ENCODE results near the gene MAGEB3.

DNA sequence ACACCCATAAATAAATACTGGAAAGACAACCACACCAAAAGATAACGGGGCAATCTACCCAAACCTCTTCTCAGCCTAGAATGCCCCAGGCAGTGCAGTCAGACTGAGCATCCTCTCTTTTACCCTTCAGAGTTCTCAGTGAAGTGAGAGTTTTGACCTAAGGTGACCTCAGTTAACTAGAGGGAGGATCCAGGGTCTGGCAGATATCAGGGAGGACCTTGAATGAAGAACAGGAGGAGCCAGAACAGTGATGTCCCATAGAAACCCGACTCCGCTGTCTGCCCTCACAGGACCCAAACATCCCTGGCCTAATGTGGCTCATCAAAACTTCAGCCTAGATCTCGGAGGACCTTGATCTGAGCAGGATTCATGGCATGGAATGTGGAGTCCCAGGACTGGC, at the start of gene MAGEB3:
- TF ChIP-seq GATA2 (IDR thresholded peaks at IDR 0.05; ENCODE audit: low read depth, low read length) (no peak), GATA3 (IDR thresholded peaks at IDR 0.05; ENCODE audit: low read depth, low read length) (no peak)

All from SH-SY5Y (cell line).